Measurements from ENCODE around the gene HMOX1.

HMOX1 gene, protein sequence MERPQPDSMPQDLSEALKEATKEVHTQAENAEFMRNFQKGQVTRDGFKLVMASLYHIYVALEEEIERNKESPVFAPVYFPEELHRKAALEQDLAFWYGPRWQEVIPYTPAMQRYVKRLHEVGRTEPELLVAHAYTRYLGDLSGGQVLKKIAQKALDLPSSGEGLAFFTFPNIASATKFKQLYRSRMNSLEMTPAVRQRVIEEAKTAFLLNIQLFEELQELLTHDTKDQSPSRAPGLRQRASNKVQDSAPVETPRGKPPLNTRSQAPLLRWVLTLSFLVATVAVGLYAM

DNA sequence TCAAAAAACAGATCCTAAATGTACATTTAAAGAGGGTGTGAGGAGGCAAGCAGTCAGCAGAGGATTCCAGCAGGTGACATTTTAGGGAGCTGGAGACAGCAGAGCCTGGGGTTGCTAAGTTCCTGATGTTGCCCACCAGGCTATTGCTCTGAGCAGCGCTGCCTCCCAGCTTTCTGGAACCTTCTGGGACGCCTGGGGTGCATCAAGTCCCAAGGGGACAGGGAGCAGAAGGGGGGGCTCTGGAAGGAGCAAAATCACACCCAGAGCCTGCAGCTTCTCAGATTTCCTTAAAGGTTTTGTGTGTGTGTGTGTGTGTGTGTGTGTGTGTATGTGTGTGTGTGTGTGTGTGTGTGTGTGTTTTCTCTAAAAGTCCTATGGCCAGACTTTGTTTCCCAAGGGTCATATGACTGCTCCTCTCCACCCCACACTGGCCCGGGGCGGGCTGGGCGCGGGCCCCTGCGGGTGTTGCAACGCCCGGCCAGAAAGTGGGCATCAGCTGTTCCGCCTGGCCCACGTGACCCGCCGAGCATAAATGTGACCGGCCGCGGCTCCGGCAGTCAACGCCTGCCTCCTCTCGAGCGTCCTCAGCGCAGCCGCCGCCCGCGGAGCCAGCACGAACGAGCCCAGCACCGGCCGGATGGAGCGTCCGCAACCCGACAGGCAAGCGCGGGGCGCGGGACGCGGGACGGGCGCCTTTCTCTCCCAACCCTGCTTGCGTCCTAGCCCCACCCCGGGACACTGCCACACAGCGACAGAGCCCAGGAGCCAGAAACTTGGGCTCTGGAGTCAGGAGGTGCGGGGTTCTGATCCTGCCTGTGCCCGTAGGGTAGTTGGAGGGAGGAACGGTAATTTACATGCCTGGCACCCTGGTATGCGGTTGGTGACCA is at the start of gene HMOX1:
HMOX1 (plus strand) TSS at position 560 of the 887 bp plus-strand sequence; CDS start at position 638, 78 bp downstream.
- peak; percentile 5 for DNase-seq

DNA sequence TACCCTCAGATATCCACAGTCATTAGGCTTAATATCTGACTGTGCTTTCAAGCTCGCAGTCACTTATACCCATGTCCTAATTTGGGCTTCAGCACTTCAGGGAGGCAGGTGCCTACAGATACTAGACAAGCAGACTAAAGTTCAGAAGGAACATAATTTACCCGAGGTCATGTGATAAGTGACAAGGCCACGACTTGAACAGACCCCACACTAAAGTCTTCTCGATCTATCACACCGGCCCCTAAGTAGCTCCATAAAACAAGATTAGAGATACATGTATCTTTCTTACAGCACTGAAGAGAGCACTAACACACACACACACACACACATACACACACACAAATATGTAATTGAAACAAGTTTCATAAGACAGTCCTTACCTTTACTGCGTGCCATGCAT is 48.6 kb upstream of the HMOX1 start:
- DNase-seq: no peak

DNA sequence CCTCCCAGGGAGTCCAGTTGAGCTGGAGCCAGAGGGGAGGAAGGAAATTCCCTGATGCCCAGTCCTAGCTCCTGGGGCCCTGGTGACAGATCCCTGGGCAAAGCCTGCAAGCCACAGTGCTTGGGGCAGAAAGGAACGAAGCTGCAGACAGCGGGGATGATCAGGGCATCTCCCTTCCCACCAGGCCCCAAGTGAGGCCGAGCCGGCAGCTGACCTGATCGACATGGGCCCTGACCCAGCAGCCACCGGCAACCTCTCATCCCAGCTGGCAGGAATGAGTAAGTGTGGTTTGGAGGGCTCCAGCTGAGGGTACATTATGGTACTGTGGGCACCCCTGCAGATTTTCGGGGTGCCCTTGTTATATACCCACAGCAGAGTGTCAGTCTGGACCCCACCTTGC is 47.7 kb upstream of the HMOX1 start:
- DNase-seq: no peak

DNA sequence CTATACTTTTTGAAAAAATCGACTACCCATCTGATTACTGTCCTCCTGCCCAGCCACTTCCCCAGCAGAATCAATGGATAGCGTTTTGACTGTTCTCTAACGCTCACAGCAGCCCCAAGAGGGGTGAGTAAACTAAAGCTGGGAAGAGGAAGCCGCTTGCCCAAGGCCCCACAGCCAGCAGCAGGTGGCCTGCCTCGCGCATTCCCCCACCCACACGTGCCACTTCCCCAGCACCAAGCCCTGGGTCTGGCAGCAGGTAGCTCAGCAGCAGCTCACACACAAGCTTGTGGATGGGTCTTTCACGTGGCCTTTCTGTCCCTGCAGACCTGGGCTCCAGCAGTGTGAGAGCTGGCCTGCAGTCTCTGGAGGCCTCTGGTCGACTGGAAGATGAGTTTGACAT is 46.9 kb upstream of the HMOX1 start:
- no peak for DNase-seq

DNA sequence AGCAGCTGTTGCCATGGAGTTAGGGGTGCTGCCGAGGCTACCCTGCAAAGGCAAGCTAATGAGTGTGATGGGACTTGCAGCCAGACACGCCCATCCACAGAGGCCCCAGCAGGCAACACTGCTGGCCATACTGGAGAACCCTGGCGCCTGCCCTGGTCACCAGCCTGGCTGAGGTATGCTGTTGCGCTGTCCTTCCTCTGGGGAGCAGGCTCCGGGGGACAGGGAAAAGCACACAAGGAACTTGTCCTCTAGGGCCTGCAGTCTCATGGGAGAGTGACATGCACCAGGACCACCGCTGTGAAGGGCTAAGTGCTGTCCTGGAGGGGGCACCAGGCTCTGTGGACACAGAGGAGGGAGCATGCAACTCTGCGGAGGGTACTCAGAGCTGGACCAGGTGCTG is 45.4 kb upstream of the HMOX1 start:
- no peak for DNase-seq

DNA sequence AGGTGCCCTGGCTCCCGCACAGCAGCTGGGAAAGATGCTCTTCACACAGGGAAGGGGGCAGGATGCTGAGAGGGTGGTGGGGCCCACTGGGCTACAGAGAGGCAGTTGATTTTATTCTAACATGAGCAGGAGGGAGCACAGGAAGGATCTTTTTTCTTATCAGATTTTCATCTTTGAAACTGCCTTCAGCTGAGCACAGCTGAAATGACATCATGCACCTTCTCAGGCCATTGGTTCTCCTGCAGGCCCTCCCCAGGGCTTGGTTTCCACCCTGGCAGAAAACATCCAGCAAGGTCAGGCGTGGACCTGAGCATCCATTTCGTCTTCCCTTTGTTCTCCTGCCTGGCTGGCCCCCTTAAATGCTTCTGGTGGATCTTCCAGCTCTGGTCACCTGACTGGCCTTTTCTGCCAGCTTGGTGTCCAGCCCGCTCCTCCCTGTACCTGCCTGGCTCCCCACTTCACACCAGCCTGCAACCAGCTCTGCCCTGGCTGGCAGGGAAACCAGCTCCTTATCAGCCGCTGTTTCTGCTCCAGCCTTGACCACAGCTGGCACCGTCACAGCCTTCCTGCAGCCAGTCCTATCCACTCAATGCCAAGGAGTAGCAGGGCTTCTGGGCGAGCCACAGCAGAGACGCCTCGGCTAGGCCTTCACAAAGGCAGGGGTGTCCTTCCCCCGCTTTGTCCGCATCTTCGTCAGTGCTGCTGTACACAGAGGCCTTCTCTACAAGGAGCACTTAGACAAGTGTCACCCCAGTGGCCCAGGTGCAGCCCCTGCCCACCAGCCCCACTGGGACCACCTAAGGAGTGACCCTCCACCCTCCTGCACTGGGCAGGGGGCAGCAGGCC is 44.7 kb upstream of the HMOX1 start:
- DNase-seq: no peak

DNA sequence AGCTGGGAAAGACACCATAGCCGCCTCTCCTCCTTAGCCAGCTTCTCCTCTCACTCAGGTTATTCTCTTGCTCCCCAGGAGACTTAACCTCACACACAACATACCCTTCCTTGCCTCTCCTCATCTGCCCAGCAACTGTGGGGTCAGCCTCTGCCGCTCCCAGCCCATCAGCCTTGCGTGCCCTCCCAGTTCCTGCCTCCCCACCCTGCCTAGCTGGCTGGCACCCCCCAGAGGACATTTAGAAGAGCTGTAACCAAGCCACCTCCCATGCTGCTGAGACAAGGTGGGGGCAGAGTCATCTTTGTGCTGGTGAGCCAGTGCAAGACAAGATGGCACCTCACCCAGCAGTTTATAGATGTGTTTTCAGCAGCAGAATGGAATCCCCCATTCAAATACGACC is 43.0 kb upstream of the HMOX1 start:
- DNase-seq: no peak

DNA sequence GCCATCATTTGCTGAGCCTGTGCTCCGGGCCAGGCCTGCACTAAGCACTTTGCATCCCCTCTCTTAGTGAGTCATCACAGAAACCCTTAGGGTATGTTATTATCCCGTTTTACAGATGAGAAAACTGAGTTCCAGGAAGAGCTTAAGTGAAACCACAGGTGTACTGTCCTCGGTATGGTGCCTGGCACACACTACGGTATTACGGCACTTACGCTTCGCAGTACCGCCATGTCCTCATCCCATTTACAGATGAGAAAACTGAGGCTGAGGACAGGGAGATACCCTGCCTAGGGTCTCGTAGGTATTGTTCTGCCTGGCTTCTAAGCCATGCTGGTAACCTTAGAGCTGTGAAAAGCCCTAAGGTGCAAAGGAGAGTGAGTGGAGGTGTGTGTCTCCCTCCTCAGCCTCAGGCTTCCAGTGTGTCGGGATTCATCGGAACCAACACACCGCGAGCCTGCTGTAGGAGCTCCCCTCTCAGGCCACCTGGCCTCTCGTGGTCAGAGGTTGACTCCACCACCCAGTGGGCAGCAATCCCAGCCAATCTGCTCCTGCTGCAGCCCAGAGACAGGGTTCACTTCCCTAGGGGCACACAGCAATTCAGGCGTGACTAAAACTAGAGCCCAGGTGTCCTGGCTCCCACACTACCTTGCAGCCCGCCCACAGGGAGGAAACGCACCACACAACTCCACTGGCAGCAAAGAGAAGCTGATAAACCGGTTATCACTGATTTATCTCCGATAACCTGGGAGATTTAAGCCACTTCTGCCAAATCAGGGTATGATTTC is 39.6 kb upstream of the HMOX1 start:
- DNase-seq: no peak

DNA sequence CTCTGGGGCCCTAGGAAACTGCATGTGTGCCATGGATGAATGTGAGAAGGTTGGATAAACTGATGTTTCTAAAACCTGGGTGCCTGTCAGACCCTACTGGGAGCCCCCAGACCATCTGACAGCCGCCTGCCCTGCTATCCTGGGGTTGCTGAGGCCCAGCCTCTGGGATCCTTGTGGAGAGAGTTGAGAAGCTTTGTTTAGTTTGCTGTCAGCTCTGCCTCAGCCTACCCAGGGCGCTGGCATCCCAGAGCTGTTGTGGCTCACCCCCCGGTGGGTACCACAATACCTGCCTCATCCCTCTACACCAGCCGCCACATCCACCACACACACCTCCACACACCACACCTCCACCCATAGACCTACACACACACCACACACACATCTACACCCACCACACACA is 38.5 kb upstream of the HMOX1 start:
- DNase-seq: no peak

DNA sequence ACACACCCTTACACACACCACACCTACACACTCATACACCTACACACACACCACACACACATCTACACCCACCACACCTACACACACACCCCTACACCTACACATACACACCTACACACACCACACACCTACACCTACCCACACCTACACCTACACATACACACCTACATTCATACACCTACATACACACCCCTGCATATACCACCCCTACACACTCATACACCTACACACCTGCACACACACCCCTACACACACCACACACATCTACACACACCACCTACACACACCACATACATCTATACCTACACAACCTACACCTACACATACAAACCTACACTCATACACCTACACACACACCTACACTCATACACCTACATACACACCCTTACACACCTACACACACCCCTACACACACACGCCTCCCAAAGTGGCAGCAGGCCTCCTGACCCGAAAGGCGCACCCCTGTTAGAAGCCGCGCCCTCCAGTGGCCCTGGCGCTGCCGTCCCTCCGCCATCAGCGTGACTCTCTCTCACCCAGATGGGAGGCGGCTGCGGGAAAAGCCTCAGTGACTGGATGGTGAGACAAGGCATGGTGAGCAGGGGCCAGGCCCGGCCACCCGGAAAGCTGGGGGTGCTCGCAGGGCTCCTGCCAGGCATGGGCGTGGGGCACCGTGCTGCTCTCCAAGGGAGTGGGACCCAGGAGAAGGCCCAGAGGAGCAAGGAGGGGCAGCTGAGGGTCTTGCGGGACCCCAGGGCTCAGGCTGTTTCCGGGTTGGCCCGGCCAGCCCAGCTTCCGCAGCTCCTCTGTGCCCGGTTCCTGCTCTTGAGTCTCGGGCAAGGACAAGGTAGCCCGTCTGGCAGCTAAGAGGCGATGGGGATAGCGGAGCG is 37.0 kb upstream of the HMOX1 start:
- DNase-seq: no peak

DNA sequence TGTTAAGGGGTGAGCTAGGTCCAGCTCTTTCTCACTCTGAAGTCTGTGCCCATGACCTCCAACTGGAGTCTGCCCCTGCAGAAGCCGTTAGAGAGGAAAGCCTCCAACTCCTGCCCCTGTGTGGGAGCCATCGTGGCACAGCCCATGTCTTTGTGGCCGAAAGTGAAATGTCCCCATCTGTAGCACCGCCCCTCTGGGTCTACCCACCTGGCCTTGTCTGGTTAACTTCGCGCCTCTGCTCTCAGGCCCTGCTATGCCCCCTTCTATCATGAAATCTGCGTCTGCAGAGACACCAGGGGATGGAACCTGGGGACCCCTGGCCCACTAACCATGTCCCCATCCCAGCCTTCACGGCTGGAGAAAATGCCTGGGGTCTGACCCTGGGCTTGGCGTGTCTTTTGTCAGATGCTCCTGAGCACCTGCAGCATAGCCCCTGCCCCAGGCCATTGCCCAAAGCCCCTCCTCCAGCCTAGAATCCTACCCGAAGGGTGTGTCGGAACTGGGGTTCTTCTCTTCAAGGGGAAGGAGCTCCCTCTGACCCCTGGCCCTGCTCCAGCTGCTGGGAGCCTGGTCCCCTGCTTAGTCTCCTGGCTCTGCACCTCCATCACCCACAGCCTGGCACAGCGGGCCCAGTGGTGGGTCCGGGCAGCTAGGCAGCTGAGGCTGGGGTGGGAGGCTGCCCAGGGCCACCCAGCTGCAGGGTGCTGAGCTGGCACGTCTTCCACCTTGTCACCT is 35.8 kb upstream of the HMOX1 start:
- no peak for DNase-seq

DNA sequence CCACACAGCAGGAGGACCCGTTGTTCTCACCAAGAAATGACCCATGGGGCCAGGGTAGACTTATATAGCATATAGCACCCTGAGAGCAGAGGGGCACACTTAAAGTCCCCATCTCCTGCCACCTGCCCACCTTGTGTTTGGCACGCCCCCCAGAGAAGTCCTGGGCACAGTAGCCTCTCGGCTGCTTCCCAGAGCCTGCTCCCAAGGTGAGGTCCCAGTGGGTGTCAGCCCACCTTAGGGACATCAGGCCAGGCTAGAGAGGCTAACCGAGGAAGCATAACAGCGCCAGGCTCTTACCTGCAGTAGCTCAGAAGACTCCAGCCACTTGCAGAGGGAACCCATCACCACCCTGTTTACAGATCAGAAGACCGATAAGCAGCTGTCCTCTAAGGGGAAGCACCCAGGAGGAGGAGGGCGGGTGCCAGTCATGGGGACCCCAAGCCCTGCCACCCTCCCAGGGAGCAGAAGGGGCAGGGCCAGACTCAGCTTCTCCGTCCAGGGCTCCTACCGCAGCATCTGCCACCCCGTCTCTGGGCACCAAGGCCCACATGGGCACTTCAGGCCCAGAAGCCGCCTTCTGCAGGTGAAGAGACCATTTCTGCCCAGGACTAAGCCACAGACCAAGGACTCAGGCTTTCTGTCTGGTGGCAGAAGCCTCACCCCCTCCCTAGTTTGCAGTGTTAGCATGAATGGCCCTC is 34.9 kb upstream of the HMOX1 start:
- DNase-seq: no peak

DNA sequence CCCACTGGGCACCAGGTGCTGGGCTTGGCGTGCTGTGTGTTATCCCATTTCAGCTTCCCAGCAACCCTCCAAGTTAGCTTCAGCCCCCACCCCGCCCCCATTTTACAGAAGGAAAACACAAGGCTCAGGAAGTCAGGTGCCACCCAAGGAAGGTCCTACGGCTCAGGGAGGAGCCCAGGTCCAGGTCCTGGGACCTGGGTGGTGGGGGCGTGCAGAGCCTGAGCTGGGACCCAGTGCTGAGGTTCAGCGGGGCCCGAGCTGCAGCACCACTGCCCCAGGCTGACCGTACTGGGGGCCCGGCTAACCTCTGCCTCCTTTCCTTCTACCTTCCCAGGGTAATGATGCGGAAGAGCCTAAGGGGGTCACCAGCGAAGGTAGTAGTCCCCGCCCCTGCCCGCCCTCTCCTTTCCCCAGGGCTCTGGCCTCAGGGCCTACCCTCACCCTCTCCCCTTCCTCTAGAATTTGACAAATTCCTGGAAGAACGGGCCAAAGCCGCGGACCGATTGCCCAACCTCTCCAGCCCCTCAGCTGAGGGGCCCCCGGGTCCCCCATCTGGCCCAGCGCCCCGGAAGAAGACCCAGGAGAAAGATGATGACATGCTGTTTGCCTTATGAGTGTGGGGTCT is 34.2 kb upstream of the HMOX1 start:
- no peak for DNase-seq

DNA sequence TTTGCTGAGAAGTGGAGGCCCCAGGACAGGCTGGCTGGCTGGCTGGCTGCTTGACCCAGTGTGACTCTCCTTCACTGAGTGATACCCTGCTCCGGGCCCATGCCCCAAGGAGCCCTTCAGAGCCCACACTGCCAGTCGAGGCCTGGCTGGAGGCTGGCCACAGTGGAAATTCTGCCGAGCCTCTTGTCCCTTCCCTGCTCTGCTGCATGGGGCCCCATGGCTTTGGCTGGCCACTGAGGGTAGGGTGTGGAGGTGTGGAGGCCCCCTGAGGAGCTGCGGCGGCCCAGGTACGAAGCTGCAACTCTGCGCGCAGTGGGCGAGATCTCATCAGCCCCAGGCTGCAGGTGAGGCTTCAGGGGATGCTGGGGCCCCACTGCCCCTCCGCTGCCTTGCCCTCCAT is 33.4 kb upstream of the HMOX1 start:
- DNase-seq: no peak

DNA sequence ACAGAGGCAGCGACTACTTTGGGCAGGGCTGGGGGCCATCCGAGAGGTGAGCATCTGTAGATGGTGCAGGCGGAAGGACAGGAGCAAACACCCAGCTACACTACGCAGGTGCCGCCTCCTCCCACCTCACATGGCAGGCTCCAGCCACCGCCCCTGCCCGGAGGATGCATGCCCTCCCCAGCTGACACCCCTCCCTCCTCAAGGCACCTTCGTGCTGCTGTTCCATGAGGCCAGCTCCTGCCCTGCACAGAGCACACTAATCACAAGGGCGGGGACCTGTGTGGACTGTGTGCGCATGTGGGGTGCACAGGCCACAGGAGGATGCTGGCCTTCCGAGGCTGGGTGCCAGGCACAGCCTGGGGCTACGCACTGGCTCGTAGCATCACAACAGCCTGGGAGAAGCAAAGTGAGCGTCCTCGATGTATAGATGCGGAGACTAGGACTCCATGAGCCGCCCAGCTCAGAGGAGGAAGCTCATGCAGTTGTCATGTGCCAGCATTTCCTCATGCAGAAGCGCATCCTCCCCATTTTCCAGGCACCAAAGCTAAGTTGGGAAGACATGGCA is 32.8 kb upstream of the HMOX1 start:
- no peak for DNase-seq

DNA sequence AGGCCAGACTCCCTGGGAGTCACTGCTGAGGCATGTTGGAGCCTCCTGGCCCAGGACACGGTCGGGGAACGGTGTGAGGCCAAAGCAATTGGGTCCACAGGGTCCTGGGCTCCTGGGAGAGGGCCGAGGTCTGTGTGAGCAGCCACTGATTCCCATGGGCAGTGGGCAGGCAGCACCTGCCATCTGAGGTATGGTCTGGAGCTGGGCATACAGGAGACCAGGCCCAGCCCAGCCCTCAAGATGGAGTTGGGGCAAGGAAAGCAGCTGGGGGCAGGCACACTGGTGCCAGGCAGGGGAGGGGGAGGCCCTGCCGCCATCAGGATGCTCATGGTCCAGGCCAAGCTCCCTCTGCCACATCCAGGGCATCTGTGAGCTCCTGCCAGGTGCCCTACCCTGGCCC is 32.2 kb upstream of the HMOX1 start:
- DNase-seq: no peak

DNA sequence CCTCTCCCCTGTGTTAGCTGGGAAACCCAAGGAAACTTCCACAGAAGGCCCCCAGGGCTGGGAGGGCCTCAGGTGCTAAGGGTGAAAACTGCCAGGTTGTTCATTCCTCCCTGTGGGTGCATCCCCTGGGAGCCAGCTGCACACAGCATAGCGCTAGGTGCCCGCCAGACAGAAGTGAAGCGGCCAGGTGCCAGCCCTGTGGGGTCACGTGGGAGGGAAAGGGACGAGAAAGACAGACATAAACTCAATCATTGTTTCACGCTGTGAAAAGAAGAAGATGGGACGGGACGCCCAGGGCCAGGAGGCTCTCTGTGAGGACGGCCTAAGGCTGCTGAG is 31.6 kb upstream of the HMOX1 start:
- no peak for DNase-seq

DNA sequence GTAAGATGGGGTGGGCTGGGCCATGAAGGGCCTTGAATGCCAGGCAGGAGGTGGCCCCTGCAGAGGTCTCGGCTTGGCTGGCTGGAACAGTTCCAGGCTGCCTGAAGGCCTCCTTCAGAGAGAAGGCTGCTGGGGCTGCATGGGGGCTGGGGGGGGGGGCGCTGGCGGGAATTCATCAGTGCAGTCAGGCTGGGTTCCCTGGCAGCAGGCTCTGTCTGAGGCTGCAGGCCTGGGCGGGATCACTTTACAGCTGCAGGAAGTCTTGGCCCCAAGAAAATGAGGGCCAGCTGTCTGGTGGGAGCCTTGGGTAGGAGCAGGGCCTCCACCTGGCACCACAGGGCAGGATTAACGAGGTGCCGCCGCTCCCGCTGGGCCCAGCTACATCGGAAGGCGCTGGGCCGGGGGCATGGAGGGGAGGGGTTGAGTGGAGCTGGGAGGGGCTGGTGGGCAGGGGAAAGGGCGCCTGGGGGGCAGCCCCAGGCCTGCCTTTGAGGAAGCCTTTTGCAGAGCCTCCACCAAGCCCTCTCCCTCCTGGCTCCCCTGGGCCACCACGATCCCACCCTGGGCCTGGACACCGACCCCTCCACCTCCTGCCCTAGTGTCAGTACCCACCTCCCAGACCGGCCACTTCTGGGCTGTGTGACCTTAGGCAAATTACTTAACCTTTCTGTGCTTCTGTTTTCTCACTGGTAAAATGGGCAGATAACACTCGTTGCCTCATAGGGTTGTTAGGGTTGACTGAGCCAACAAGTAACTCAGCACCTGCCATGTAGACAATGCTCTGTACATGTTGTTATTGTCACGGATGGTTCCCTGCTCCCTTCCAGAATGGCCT is 31.0 kb upstream of the HMOX1 start:
- DNase-seq: no peak

Measured in activated T-cell treated with anti-CD3 and anti-CD28 coated beads for 4 hours (primary cell).